Peyer's patch (tissue), 4 donors: ENCODE data around the gene XPC.

Experiments
- CTCF ChIP-seq, 6 experiments: fragments of 450-650 bp in 4 of 6; fragments of 200-600 bp in 2 of 6; sonication (generic) in 1 of 6; IDR thresholded peaks; one replicate each; pipeline ENCODE4 v1.5.1; 2017 to 2019; ENCODE audit warnings: antibody characterized with exemption in 6 of 6, mild to moderate bottlenecking in 3 of 6, moderate library complexity in 1 of 6
- POLR2A ChIP-seq, 2 donors: fragments of 450-650 bp; IDR thresholded peaks; one replicate each; pipeline ENCODE4 v1.5.1; 2017; ENCODE audit warnings: antibody characterized with exemption in 2 of 2, mild to moderate bottlenecking in 2 of 2, moderate library complexity in 2 of 2

DNA sequence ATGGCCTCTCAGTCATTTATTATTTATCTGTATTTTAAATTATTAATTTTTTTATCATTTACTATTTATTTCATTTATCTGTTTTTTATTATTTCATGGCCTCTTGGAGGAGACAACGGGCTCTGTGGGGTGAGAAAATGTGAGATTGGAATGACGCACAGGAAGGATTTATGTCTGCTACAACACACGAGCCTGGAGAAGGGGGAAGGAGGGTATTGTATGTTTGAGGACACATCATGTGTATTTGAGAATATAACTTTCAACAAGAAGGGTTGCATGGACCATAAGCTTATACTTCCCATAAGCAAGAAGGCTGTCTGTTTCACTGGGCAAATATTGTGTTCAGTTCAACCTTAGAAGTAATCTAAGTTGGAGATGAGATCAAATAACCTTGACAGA, 31.9 kb upstream of the XPC start:
- TF ChIP-seq CTCF (IDR thresholded peaks at IDR 0.05) (no peak), POLR2A (IDR thresholded peaks at IDR 0.05) (no peak)
